Spleen (tissue), 11 donors: ENCODE measurements around the gene IL1RL1. TPM values are rescaled to one million over a fixed set of nuclear protein-coding genes. Genes with fewer than 3 reads are reported as not detected.
A peak's percentile ranks its signal among the peaks of the same experiment; 100 is the strongest.

Experiments
- DNase-seq: peaks from one replicate; pipeline ENCODE4 v3.0.0-alpha.2; 2020
- H3K27ac ChIP-seq, 8 donors: fragments of 200-600 bp; sonication (generic) in 7 of 8; 1 replicate in 4 of 8; 2 replicates in 4 of 8; pipeline versions ENCODE4 v1.5.0 to v1.8.0; 2016 to 2021; ENCODE audit warnings: inconsistent platforms in 4 of 8, mild to moderate bottlenecking in 4 of 8, moderate library complexity in 1 of 8
- H3K27me3 ChIP-seq, 7 donors: fragments of 200-600 bp; sonication (generic) in 6 of 7; replicated peaks in 1 of 7; 1 replicate in 4 of 7; 2 replicates in 3 of 7; pipeline versions ENCODE4 v1.5.0 to v1.8.0; 2016 to 2021; ENCODE audit warnings: inconsistent platforms in 3 of 7, mild to moderate bottlenecking in 1 of 7
- H3K36me3 ChIP-seq, 6 donors: fragments of 200-600 bp; sonication (generic) in 5 of 6; 1 replicate in 4 of 6; 2 replicates in 2 of 6; pipeline versions ENCODE4 v1.5.0 to v1.8.0; 2016 to 2021; ENCODE audit warnings: inconsistent platforms in 2 of 6
- H3K4me1 ChIP-seq, 6 donors: fragments of 200-600 bp; sonication (generic) in 5 of 6; 1 replicate in 3 of 6; 2 replicates in 3 of 6; pipeline versions ENCODE4 v1.5.0 to v1.8.0; 2016 to 2021; ENCODE audit warnings: inconsistent platforms in 3 of 6
- H3K4me3 ChIP-seq, 8 donors: fragments of 200-600 bp; sonication (generic) in 7 of 8; 1 replicate in 4 of 8; 2 replicates in 4 of 8; pipeline versions ENCODE4 v1.5.0 to v1.8.0; 2016 to 2021; ENCODE audit warnings: inconsistent platforms in 4 of 8, mild to moderate bottlenecking in 4 of 8, moderate library complexity in 2 of 8
- H3K9me3 ChIP-seq, 8 donors: fragments of 200-600 bp; sonication (generic) in 7 of 8; 1 replicate in 4 of 8; 2 replicates in 4 of 8; pipeline versions ENCODE4 v1.5.0 to v1.8.0; 2016 to 2021; ENCODE audit warnings: inconsistent platforms in 4 of 8
- CTCF ChIP-seq, 11 experiments: fragments of 200-600 bp in 7 of 11; fragments of 450-650 bp in 4 of 11; sonication (generic) in 4 of 11; IDR thresholded peaks in 8 of 11; conservative IDR thresholded peaks in 3 of 11; 1 replicate in 7 of 11; 2 replicates in 4 of 11; pipeline versions ENCODE4 v1.4.0 to v1.8.0; 2016 to 2021; ENCODE audit warnings: antibody characterized with exemption in 11 of 11, inconsistent platforms in 4 of 11, mild to moderate bottlenecking in 1 of 11
- POLR2A ChIP-seq, 3 donors: fragments of 450-650 bp; IDR thresholded peaks; one replicate each; pipeline ENCODE4 v1.5.1; 2017; ENCODE audit warnings: antibody characterized with exemption in 3 of 3, mild to moderate bottlenecking in 1 of 3
- POLR2AphosphoS5 ChIP-seq, 3 donors: sonication (generic); formaldehyde crosslinking; IDR thresholded peaks; one replicate each; pipeline ENCODE4 v1.5.1; 2017; ENCODE audit warnings: antibody characterized with exemption in 3 of 3
- WGBS, 5 donors: extraction: QIAGEN DNeasy Blood & Tissue Kit in 3 of 5; methylation state at CpG; one replicate each; pipeline versions ENCODE4 v1.1.5 to v1.1.7; 2013 to 2018; 5-methylcytosine and 5-hydroxymethylcytosine counted together
- intact Hi-C: fragments of 100-400 bp; cut with DNase I; formaldehyde crosslinking; loops from one replicate; pipeline ENCODE4 v1.15.0; 2023; ENCODE audit warnings: low total_unique reads
- polyA plus RNA-seq, 3 donors: library from polyadenylated mRNA; stranded (reverse); fragments of 200-250 nt; gene quantifications; one replicate each; pipeline ENCODE4 v1.2.1, GENCODE V29; 2013
- total RNA-seq, 7 donors: library from RNA; depleted of rRNA in 3 of 7; stranded (reverse); fragments of >200 nt in 3 of 7; fragmentation: NEBNext Ultra II Directional in 4 of 7; extraction: Animal tissue kit (Norgen Biotek cat#: 25700) in 4 of 7; gene quantifications; one replicate each; pipeline versions ENCODE4 v1.1.0 to v1.2.1, GENCODE V29; 2016 to 2021
- donor health status: healthy with polysubstance abuse.
- donor health status: DM: no; HTN: no; CAD: no; lungs with moderate emphysema.
- donor health status: DM: no; HTN: no; CAD: no.
- donor health status: Bipolar disorder and iron deficiency.
- donor health status: healthy.
- donor health status: DM: no; HTN: no; CAD: no.
- donor health status: DM: yes; HTN: yes; CAD: no.

IL1RL1 gene
- total and polyA plus RNA-seq, 10 donors: 0.11 to 19.6 (median 1.6) TPM

DNA sequence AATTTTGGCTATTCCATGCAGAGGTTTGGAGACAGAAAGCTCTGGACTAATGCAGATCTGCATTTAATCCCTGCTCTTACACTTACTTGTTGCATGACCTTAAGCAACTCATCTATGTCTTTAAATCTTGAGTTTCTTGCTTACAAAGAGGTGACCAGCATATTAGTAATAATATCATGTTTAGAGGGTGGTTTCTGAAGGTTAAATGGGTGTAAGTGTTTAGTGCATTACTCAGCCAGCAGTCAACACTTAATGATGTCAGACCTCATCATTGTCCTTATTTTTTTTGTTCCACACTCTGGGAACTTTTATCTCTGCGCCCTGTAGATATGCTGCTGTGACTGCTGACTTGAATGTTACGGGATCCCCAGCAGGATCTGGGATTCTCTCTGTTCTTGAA, 1.7 kb downstream of the IL1RL1 start:
- H3K27ac ChIP-seq: no peak overlapping the region
- WGBS, 5 donors: 82 to 96% (median 89%) methylated on average over 2 of the region's 2 CpGs
- peaks cover 0 to 10% (median 0%) of the 10 kb centered on the region in 6 donors for H3K4me1 ChIP-seq
- H3K27me3 ChIP-seq: peaks cover 0 to 8% (median 0%) of the 10 kb centered on the region in 7 donors
- H3K9me3 ChIP-seq: no peaks in the 10 kb centered on the region
- no peak overlapping the region for H3K4me3 ChIP-seq
- intact Hi-C loops: no loop called here
- no peaks in the 10 kb centered on the region for H3K36me3 ChIP-seq
- DNase-seq: no peak
- TF ChIP-seq CTCF (IDR thresholded peaks at IDR 0.05 in 8 of 11, conservative IDR thresholded peaks at IDR 0.05 in 3 of 11) (no peak), POLR2AphosphoS5 (IDR thresholded peaks at IDR 0.05) (no peak), POLR2A (IDR thresholded peaks at IDR 0.05) (no peak)

- no peak for DNase-seq
- Histone ChIP-seq H3K27ac (no peak overlapping the region), H3K36me3 (no peaks in the 10 kb centered on the region), H3K27me3 (peaks cover 0 to 6% (median 0%) of the 10 kb centered on the region in 7 donors), H3K4me3 (no peak overlapping the region), H3K9me3 (no peaks in the 10 kb centered on the region), H3K4me1 (peaks cover 0 to 10% (median 0%) of the 10 kb centered on the region in 6 donors)
- intact Hi-C loops: no loop called here
- TF ChIP-seq POLR2AphosphoS5 (IDR thresholded peaks at IDR 0.05) (no peak), CTCF (IDR thresholded peaks at IDR 0.05 in 8 of 11, conservative IDR thresholded peaks at IDR 0.05 in 3 of 11) (no peak), POLR2A (IDR thresholded peaks at IDR 0.05) (no peak)
- 84 to 98% (median 89%) methylated on average over 8 of the region's 8 CpGs for WGBS, 5 donors
These were observed 2.1 kb downstream of the IL1RL1 start for GRCh38 chr2:102313471-102313870.

DNA sequence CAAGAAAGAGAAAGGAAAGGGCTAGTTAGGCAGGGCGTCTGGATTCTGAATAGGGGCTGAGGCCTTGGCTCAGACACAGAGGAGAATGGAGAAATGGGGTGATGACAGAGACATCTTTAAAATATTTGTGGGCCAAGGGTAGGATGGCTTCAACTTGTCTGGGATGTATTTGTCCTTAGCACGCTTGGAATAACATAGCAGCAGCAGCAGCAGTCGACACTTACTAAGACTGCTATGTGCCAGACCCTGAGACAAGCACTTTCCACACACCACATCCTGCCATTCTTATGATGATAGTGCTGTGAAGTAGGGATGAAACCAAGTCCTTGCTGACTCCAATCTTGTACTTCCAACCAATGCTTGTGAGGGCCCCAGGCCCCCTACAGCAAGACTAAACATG, 2.6 kb downstream of the IL1RL1 start:
- no peaks in the 10 kb centered on the region for H3K9me3 ChIP-seq
- WGBS, 5 donors: 88 to 91% (median 90%) methylated on average over 3 of the region's 3 CpGs
- H3K36me3 ChIP-seq: no peaks in the 10 kb centered on the region
- intact Hi-C loops: no loop called here
- H3K27ac ChIP-seq: no peak overlapping the region
- peaks cover 0 to 10% (median 0%) of the 10 kb centered on the region in 6 donors for H3K4me1 ChIP-seq
- H3K4me3 ChIP-seq: no peak overlapping the region
- no peak for DNase-seq
- TF ChIP-seq POLR2AphosphoS5 (IDR thresholded peaks at IDR 0.05): no peak
- TF ChIP-seq POLR2A (IDR thresholded peaks at IDR 0.05): no peak
- TF ChIP-seq CTCF (IDR thresholded peaks at IDR 0.05 in 8 of 11, conservative IDR thresholded peaks at IDR 0.05 in 3 of 11): no peak
- peaks cover 0 to 5% (median 0%) of the 10 kb centered on the region in 7 donors for H3K27me3 ChIP-seq

DNA sequence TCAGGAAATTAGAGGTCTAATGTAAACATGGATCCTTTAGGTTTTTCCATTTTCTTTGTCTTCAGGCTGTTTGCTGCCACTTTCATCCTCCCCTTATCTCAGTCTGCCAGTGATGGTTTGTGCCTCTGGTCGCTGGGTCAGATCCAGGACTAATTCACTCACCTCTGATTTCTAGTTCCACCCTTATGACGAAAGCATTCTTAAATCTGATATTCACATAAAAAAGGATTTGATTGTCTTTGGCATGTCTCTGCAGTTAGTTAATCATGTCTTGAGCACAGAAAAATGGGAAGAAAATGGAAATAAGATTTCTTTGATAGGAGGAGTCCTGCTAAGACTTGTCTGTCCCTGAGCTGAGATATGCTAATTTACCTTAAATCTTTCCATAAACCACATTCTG, 4.6 kb downstream of the IL1RL1 start:
- Histone ChIP-seq H3K36me3 (no peaks in the 10 kb centered on the region), H3K4me3 (no peak overlapping the region), H3K4me1 (peaks cover 0 to 5% (median 0%) of the 10 kb centered on the region in 6 donors), H3K27me3 (no peaks in the 10 kb centered on the region), H3K9me3 (no peaks in the 10 kb centered on the region), H3K27ac (peak overlapping the region in 1 of 8 donors; percentile 49)
- intact Hi-C loops: no loop called here
- TF ChIP-seq POLR2A (IDR thresholded peaks at IDR 0.05) (no peak), CTCF (IDR thresholded peaks at IDR 0.05 in 8 of 11, conservative IDR thresholded peaks at IDR 0.05 in 3 of 11) (no peak), POLR2AphosphoS5 (IDR thresholded peaks at IDR 0.05) (no peak)
- 73 to 88% (median 81%) methylated on average over 2 of the region's 2 CpGs for WGBS, 5 donors
- DNase-seq: no peak
